Liver (tissue), 9 donors: Measurements from ENCODE around the gene GEMIN2. TPM values are rescaled to one million over a fixed set of nuclear protein-coding genes. Genes with fewer than 3 reads are reported as not detected.
A peak's percentile ranks its signal among the peaks of the same experiment; 100 is the strongest.

Source experiments
- DNase-seq: peaks from one replicate; pipeline ENCODE4 v3.0.0-alpha.2; 2017; ENCODE audit warnings: low spot score
- H3K27ac ChIP-seq, 2 donors: one replicate each; pipeline ENCODE4 v1.7.0; 2013; ENCODE audit warnings: inconsistent platforms in 2 of 2, low read length in 2 of 2, control low read depth in 1 of 2, low read depth in 1 of 2, mild to moderate bottlenecking in 1 of 2
- H3K27me3 ChIP-seq, 4 donors: one replicate each; pipeline versions ENCODE4 v1.6.1 to v1.7.0; 2013; ENCODE audit warnings: low read length in 3 of 4, inconsistent platforms in 1 of 4, mild to moderate bottlenecking in 1 of 4, moderate library complexity in 1 of 4; ENCODE audit not compliant: control insufficient read depth in 4 of 4, insufficient read depth in 4 of 4
- H3K36me3 ChIP-seq, 4 donors: one replicate each; pipeline versions ENCODE4 v1.6.1 to v1.7.0; 2013; ENCODE audit warnings: low read length in 3 of 4, mild to moderate bottlenecking in 3 of 4, low read depth in 1 of 4, moderate library complexity in 1 of 4; ENCODE audit not compliant: control insufficient read depth in 4 of 4, insufficient read depth in 3 of 4
- H3K4me1 ChIP-seq, 4 donors: one replicate each; pipeline versions ENCODE4 v1.6.1 to v1.7.0; 2013; ENCODE audit warnings: low read length in 3 of 4, mild to moderate bottlenecking in 3 of 4, moderate library complexity in 1 of 4; ENCODE audit not compliant: control insufficient read depth in 4 of 4, insufficient read depth in 4 of 4
- H3K4me3 ChIP-seq, 3 donors: one replicate each; pipeline versions ENCODE4 v1.6.1 to v1.7.0; 2013; ENCODE audit warnings: low read length in 3 of 3, control low read depth in 1 of 3, low read depth in 1 of 3, mild to moderate bottlenecking in 1 of 3
- H3K9ac ChIP-seq, 2 donors: one replicate each; pipeline ENCODE4 v1.7.0; 2013; ENCODE audit warnings: low read length in 2 of 2, mild to moderate bottlenecking in 2 of 2, moderate library complexity in 2 of 2, control low read depth in 1 of 2, low read depth in 1 of 2
- H3K9me3 ChIP-seq, 4 donors: one replicate each; pipeline versions ENCODE4 v1.6.1 to v1.7.0; 2013; ENCODE audit warnings: low read length in 3 of 4; ENCODE audit not compliant: control insufficient read depth in 4 of 4
- ATF3 ChIP-seq: IDR thresholded peaks from 2 replicates; pipeline ENCODE4 v1.6.1; 2016; ENCODE audit warnings: antibody characterized with exemption
- CTCF ChIP-seq: fragments of 150-350 bp; IDR thresholded peaks from 2 replicates; pipeline ENCODE4 v1.5.1; 2017; ENCODE audit warnings: improper control_type of control experiment, low read depth, low read length; ENCODE audit not compliant: missing input control
- EGR1 ChIP-seq, 2 donors: IDR thresholded peaks; 2 replicates each; pipeline ENCODE4 v1.6.1; 2016 to 2018; ENCODE audit warnings: antibody characterized with exemption in 2 of 2, low read depth in 2 of 2
- FOXA1 ChIP-seq: IDR thresholded peaks from 2 replicates; pipeline ENCODE4 v1.6.1; 2016; ENCODE audit warnings: antibody characterized with exemption
- FOXA2 ChIP-seq: IDR thresholded peaks from 2 replicates; pipeline ENCODE4 v1.6.1; 2016; ENCODE audit warnings: antibody characterized with exemption
- GABPA ChIP-seq, 2 donors: IDR thresholded peaks in 1 of 2; conservative IDR thresholded peaks in 1 of 2; 2 replicates each; pipeline ENCODE4 v1.6.1; 2016; ENCODE audit warnings: antibody characterized with exemption in 2 of 2, mild to moderate bottlenecking in 1 of 2, moderate library complexity in 1 of 2
- HNF4A ChIP-seq, 2 donors: conservative IDR thresholded peaks; 2 replicates each; pipeline ENCODE4 v1.6.1; 2016; ENCODE audit warnings: antibody characterized with exemption in 2 of 2, mild to moderate bottlenecking in 2 of 2
- HNF4G ChIP-seq: IDR thresholded peaks from 2 replicates; pipeline ENCODE4 v1.6.1; 2016; ENCODE audit warnings: antibody characterized with exemption
- JUND ChIP-seq, 2 donors: IDR thresholded peaks; 2 replicates each; pipeline ENCODE4 v1.6.1; 2016; ENCODE audit warnings: antibody characterized with exemption in 2 of 2
- MAX ChIP-seq: IDR thresholded peaks from 2 replicates; pipeline ENCODE4 v1.6.1; 2016; ENCODE audit warnings: antibody characterized with exemption
- NR2F2 ChIP-seq: IDR thresholded peaks from 2 replicates; pipeline ENCODE4 v1.6.1; 2016; ENCODE audit warnings: antibody characterized with exemption
- RAD21 ChIP-seq, 2 donors: IDR thresholded peaks; 2 replicates each; pipeline ENCODE4 v1.6.1; 2016; ENCODE audit warnings: antibody characterized with exemption in 2 of 2, mild to moderate bottlenecking in 2 of 2
- REST ChIP-seq: IDR thresholded peaks from 2 replicates; pipeline ENCODE4 v1.6.1; 2016; ENCODE audit warnings: antibody characterized with exemption, mild to moderate bottlenecking
- RXRA ChIP-seq, 2 donors: IDR thresholded peaks; 2 replicates each; pipeline ENCODE4 v1.6.1; 2017 to 2018; ENCODE audit warnings: antibody characterized with exemption in 2 of 2, mild to moderate bottlenecking in 1 of 2
- SP1 ChIP-seq: IDR thresholded peaks from 2 replicates; pipeline ENCODE4 v1.6.1; 2018; ENCODE audit warnings: antibody characterized with exemption, mild to moderate bottlenecking
- TAF1 ChIP-seq: conservative IDR thresholded peaks from 2 replicates; pipeline ENCODE4 v1.6.1; 2016; ENCODE audit warnings: antibody characterized with exemption, mild to moderate bottlenecking
- YY1 ChIP-seq: IDR thresholded peaks from 2 replicates; pipeline ENCODE4 v1.6.1; 2016; ENCODE audit warnings: antibody characterized with exemption, mild to moderate bottlenecking
- ZBTB33 ChIP-seq: IDR thresholded peaks from 2 replicates; pipeline ENCODE4 v1.6.1; 2016; ENCODE audit warnings: antibody characterized with exemption
- WGBS: extraction: QIAGEN DNeasy Blood & Tissue Kit; methylation state at CpG from one replicate; pipeline ENCODE4 v1.1.7; 2013; 5-methylcytosine and 5-hydroxymethylcytosine counted together
- polyA plus RNA-seq, 2 donors: library from polyadenylated mRNA; stranded (reverse) in 1 of 2; unstranded in 1 of 2; fragments of 200-250 nt in 1 of 2; fragments of >200 nt in 1 of 2; fragmentation: Nextera tagmentation in 1 of 2; extraction: Ambion mirVana in 1 of 2; gene quantifications; one replicate each; pipeline versions ENCODE4 v1.2.1 to v1.2.3, GENCODE V29; 2013 to 2015
- total RNA-seq, 2 donors: library from RNA; depleted of rRNA; stranded (reverse); fragments of >200 nt; gene quantifications; one replicate each; pipeline ENCODE4 v1.2.3, GENCODE V29; 2014
- donor health status: healthy.
- donor health status: healthy.
- donor health status: healthy.
- donor health status: healthy.
- donor health status: healthy.

Gene GEMIN2
- total and polyA plus RNA-seq, 4 donors: 2.8 to 9.0 (median 4.5) TPM

GRCh38 chr14:39168591-39168990 is 54.5 kb downstream of the GEMIN2 start:
- Histone ChIP-seq H3K4me3 (peak overlapping the region in 2 of 3 donors; percentile 73 to 97), H3K27me3 (no peaks in the 10 kb centered on the region), H3K9ac (peak overlapping the region; percentile 22 to 95), H3K4me1 (peaks cover 10 to 24% (median 17%) of the 10 kb centered on the region in 4 donors), H3K36me3 (peaks cover 0 to 2% (median 1%) of the 10 kb centered on the region in 4 donors), H3K27ac (no peak overlapping the region), H3K9me3 (no peaks in the 10 kb centered on the region)
- 81% methylated on average over 4 of the region's 4 CpGs for WGBS
- DNase-seq: no peak
- no peak for TF ChIP-seq NR2F2
- no peak for TF ChIP-seq REST
- no peak for TF ChIP-seq HNF4G
- no peak for TF ChIP-seq HNF4A (conservative IDR thresholded peaks at IDR 0.05)
- no peak for TF ChIP-seq CTCF
- TF ChIP-seq JUND (IDR thresholded peaks at IDR 0.05): no peak
- TF ChIP-seq SP1: no peak
- TF ChIP-seq FOXA2: no peak
- no peak for TF ChIP-seq EGR1 (IDR thresholded peaks at IDR 0.05; ENCODE audit: low read depth in 2 of 2)
- TF ChIP-seq YY1: no peak
- TF ChIP-seq TAF1: no peak
- no peak for TF ChIP-seq ATF3
- no peak for TF ChIP-seq RXRA (IDR thresholded peaks at IDR 0.05)
- TF ChIP-seq MAX: no peak
- TF ChIP-seq ZBTB33: no peak
- no peak for TF ChIP-seq RAD21 (IDR thresholded peaks at IDR 0.05)
- no peak for TF ChIP-seq FOXA1
- TF ChIP-seq GABPA (IDR thresholded peaks at IDR 0.05 in 1 of 2, conservative IDR thresholded peaks at IDR 0.05 in 1 of 2): no peak
